Daoy (cell line): ENCODE results near the gene PRKCB. TPM values are rescaled to one million over a fixed set of nuclear protein-coding genes. Genes with fewer than 3 reads are reported as not detected.

ENCODE experiments used
- DNase-seq: peaks from one replicate; pipeline ENCODE4 v3.0.0-alpha.2; 2015; ENCODE audit warnings: low read depth
- total RNA-seq: library from RNA; depleted of rRNA; stranded (reverse); fragments of >200 nt; shearing (Covaris generic); gene quantifications from 2 replicates; pipeline ENCODE4 v1.2.3, GENCODE V29; 2014

Gene PRKCB
- total RNA-seq, 1 experiment from 2014 or later = 2.2 TPM

GRCh38 chr16:23865853-23866252 is 30.1 kb downstream of the PRKCB start:
- DNase-seq = no peak

- no peak for DNase-seq
Measured at GRCh38 chr16:23866621-23867020, 30.8 kb downstream of the PRKCB start.

- DNase-seq = no peak
Measured at GRCh38 chr16:23867566-23867965, 31.8 kb downstream of the PRKCB start.

- DNase-seq = no peak
Measured at GRCh38 chr16:23868136-23868535, 32.4 kb downstream of the PRKCB start.

- DNase-seq = no peak
Measured at GRCh38 chr16:23869052-23869451, 33.3 kb downstream of the PRKCB start.

- no peak for DNase-seq
Measured at GRCh38 chr16:23871924-23872323, 36.1 kb downstream of the PRKCB start.

GRCh38 chr16:23874613-23875294 is 39.0 kb downstream of the PRKCB start:
- peak; percentile 17 for DNase-seq

- DNase-seq = no peak
Measured at GRCh38 chr16:23876256-23876896, 40.6 kb downstream of the PRKCB start.

- no peak for DNase-seq
Measured at GRCh38 chr16:23877107-23878070, 41.6 kb downstream of the PRKCB start.

- no peak for DNase-seq
Measured at GRCh38 chr16:23879735-23880373, 44.1 kb downstream of the PRKCB start.

- DNase-seq = no peak
Measured at GRCh38 chr16:23889189-23889588, 53.4 kb downstream of the PRKCB start.

- no peak for DNase-seq
Measured at GRCh38 chr16:23893986-23894385, 58.2 kb downstream of the PRKCB start.

- no peak for DNase-seq
Measured at GRCh38 chr16:23895052-23895451, 59.3 kb downstream of the PRKCB start.

- DNase-seq = no peak
Measured at GRCh38 chr16:23896832-23897821, 61.3 kb downstream of the PRKCB start.

GRCh38 chr16:23898682-23899430 is 63.1 kb downstream of the PRKCB start:
- no peak for DNase-seq

GRCh38 chr16:23899869-23900268 is 64.1 kb downstream of the PRKCB start:
- DNase-seq = no peak

- DNase-seq = no peak
Measured at GRCh38 chr16:23900480-23901177, 64.8 kb downstream of the PRKCB start.

GRCh38 chr16:23901178-23902033 is 65.6 kb downstream of the PRKCB start:
- DNase-seq = no peak
